ENCODE measurements around the gene LRTM2. TPM values are rescaled to one million over a fixed set of nuclear protein-coding genes. Genes with fewer than 3 reads are reported as not detected.

The LRTM2 gene
- total and polyA plus RNA-seq, 11 donors: not detected

DNA sequence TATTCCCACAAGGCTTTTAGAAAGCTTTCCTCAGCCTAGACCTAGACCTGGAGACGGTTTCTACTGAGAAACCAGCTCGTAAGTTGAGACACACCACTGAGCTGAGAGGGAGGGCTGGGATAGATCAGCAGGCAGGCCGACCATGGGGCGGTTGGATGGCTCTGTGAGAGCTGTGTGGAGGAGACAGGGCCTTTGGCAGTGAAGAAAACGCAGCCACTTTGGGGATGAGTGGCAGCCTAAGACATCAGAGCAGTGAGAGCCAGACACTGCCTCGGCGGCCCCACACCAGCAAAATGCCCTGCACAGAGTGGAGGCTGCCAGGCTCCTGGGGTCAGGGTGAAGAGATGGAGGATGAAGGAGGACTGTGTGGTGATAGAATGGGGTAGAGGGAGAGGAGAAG is 52.1 kb downstream of the LRTM2 start:
- Histone ChIP-seq H3K36me3 (no peaks in the 10 kb centered on the region), H3K27me3 (peaks cover 0 to 9% (median 0%) of the 10 kb centered on the region in 9 donors), H3K4me3 (no peak overlapping the region), H3K27ac (no peak overlapping the region), H3K4me1 (no peaks in the 10 kb centered on the region), H3K9me3 (peaks cover 0 to 7% (median 0%) of the 10 kb centered on the region in 12 donors)
- DNase-seq (no peak), ATAC-seq (no peak)
- intact Hi-C loops (cut with DNase I): no loop called here
- 81 to 92% (median 88%) methylated on average over 7 of the region's 7 CpGs for WGBS, 4 donors
- TF ChIP-seq POLR2A (IDR thresholded peaks at IDR 0.05) (no peak), CTCF (IDR thresholded peaks at IDR 0.05) (no peak)

DNA sequence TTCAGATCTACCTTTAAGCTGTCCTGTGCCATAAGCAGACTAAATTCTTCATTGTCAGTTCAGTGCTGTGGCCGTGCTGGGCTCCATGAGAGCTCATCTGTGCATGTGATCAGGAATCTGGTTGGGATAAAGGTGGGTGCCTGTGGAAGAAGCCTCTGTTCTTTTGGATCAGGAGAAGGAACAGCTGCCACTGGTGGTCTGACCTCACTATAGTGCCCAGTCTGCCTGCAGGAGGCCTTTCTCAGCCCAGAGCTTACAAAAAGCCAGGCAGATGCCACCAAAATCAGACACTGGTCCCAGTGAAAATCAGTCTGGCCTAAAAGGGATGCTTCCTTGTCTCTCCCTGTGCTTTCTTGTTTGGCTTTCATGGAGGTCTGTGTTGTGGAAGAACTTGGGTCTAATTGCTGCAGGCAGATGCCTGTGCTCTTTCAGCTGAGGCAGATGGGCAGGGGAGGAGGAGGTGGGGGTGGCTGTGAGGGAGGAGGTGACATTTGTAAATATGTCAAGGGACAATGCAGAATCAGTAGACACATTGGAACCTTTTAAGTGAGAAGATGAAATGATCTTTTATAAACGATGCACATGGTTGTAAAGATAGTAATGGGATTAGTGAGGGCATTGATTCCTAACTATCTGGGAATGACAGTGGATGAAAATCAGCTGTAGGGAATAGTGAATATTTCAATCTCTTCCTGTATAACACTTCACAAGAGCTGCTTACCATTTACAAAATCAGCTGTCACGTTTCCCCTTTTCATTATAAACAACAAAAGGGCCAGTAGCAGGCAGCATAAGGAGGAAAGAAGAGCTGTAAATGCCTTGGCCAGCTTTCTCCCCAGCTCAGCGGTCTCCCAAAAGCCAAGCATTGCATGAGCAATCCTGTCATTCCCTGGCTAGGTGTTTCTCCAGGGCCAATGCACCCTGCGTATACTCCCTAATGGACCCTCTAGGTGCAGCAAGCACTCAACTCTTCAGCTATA is 53.5 kb downstream of the LRTM2 start:
- ATAC-seq (no peak), DNase-seq (no peak)
- Histone ChIP-seq H3K27ac (no peak overlapping the region), H3K27me3 (peaks cover 0 to 5% (median 0%) of the 10 kb centered on the region in 9 donors), H3K36me3 (no peaks in the 10 kb centered on the region), H3K4me3 (no peak overlapping the region), H3K9me3 (peaks cover 0 to 3% (median 0%) of the 10 kb centered on the region in 12 donors), H3K4me1 (no peaks in the 10 kb centered on the region)
- 78 to 85% (median 80%) methylated on average over 5 of the region's 5 CpGs for WGBS, 4 donors
- no peak for TF ChIP-seq CTCF (IDR thresholded peaks at IDR 0.05)
- TF ChIP-seq POLR2A (IDR thresholded peaks at IDR 0.05): no peak
- intact Hi-C loops (cut with DNase I): no loop called here

GRCh38 chr12:1875608-1876007 is 55.2 kb downstream of the LRTM2 start:
- no peak overlapping the region for H3K27ac ChIP-seq
- H3K4me1 ChIP-seq: no peaks in the 10 kb centered on the region
- no peak for DNase-seq
- no peak for TF ChIP-seq POLR2A (IDR thresholded peaks at IDR 0.05)
- TF ChIP-seq CTCF (IDR thresholded peaks at IDR 0.05): no peak
- peaks cover 0 to 5% (median 0%) of the 10 kb centered on the region in 9 donors for H3K27me3 ChIP-seq
- no peaks in the 10 kb centered on the region for H3K9me3 ChIP-seq
- H3K4me3 ChIP-seq: no peak overlapping the region
- 67 to 83% (median 73%) methylated on average over 6 of the region's 6 CpGs for WGBS, 4 donors
- intact Hi-C loops (cut with DNase I): no loop called here
- no peak for ATAC-seq
- H3K36me3 ChIP-seq: no peaks in the 10 kb centered on the region

DNA sequence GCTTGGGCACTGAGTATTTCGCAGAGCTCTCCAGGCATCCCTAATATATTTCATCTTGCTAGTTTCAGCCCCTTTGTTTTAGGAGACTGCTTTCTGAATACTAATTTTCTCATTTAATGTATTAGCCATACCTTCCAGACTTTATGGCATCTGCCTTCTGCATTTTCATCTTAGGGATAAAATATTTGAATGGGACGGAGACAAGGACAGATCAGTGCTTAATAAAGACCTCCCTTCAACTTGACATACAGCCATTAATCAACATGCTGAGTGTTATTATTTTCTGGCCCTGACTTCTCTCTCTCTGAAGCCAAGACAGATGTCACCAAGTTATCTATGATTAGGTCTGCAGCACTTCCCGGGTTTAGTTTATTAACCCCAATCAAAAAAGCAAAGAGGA is 55.7 kb downstream of the LRTM2 start:
- WGBS, 4 donors: 72 to 82% (median 76%) methylated on average over 3 of the region's 3 CpGs
- TF ChIP-seq CTCF (IDR thresholded peaks at IDR 0.05) (no peak), POLR2A (IDR thresholded peaks at IDR 0.05) (no peak)
- Histone ChIP-seq H3K4me1 (no peaks in the 10 kb centered on the region), H3K36me3 (no peaks in the 10 kb centered on the region), H3K27me3 (peaks cover 0 to 5% (median 0%) of the 10 kb centered on the region in 9 donors), H3K9me3 (no peaks in the 10 kb centered on the region), H3K4me3 (no peak overlapping the region), H3K27ac (no peak overlapping the region)
- intact Hi-C loops (cut with DNase I): no loop called here
- DNase-seq: no peak
- no peak for ATAC-seq
